Mesendoderm (in vitro differentiated cells): Measurements from ENCODE around the gene KDM3B.

Experiments
- DNase-seq: peaks from one replicate; pipeline ENCODE4 v3.0.0; 2013
- H2AK5ac ChIP-seq: 2 replicates; pipeline ENCODE4 v1.6.1; 2013; ENCODE audit warnings: low read length, inconsistent platforms
- H2BK120ac ChIP-seq: 2 replicates; pipeline ENCODE4 v1.6.1; 2013; ENCODE audit warnings: low read depth, mild to moderate bottlenecking, low read length, moderate library complexity, mixed read lengths
- H2BK15ac ChIP-seq: replicated peaks from 2 replicates; pipeline ENCODE4 v1.6.1; 2013; ENCODE audit warnings: low read depth, mild to moderate bottlenecking, moderate library complexity
- H2BK5ac ChIP-seq: 2 replicates; pipeline ENCODE4 v1.6.1; 2013; ENCODE audit warnings: low read length, inconsistent platforms
- H3K18ac ChIP-seq: 2 replicates; pipeline ENCODE4 v1.6.1; 2013; ENCODE audit warnings: mild to moderate bottlenecking, low read length, mixed read lengths
- H3K23ac ChIP-seq: one replicate; pipeline ENCODE4 v1.6.1; 2013; ENCODE audit warnings: low read length
- H3K27ac ChIP-seq: 2 replicates; pipeline ENCODE4 v1.5.1; 2013; ENCODE audit warnings: low read depth, mild to moderate bottlenecking, inconsistent platforms, low read length, moderate library complexity
- H3K27me3 ChIP-seq: 2 replicates; pipeline ENCODE4 v1.6.1; 2013; ENCODE audit warnings: low read length, control low read depth, mild to moderate bottlenecking, inconsistent platforms; ENCODE audit not compliant: insufficient read depth, poor library complexity
- H3K36me3 ChIP-seq: 2 replicates; pipeline ENCODE4 v1.6.1; 2013; ENCODE audit warnings: low read length, inconsistent platforms; ENCODE audit not compliant: control insufficient read depth, insufficient read depth
- H3K4ac ChIP-seq: one replicate; pipeline ENCODE4 v1.6.1; 2013; ENCODE audit warnings: low read depth, mild to moderate bottlenecking, low read length, moderate library complexity
- H3K4me1 ChIP-seq: 2 replicates; pipeline ENCODE4 v1.6.1; 2013; ENCODE audit warnings: low read depth, low read length, inconsistent platforms; ENCODE audit not compliant: control insufficient read depth
- H3K4me2 ChIP-seq: 2 replicates; pipeline ENCODE4 v1.6.1; 2013; ENCODE audit warnings: low read length
- H3K4me3 ChIP-seq: 2 replicates; pipeline ENCODE4 v1.5.1; 2013; ENCODE audit warnings: mild to moderate bottlenecking, low read length
- H3K56ac ChIP-seq: one replicate; pipeline ENCODE4 v1.6.1; 2013; ENCODE audit warnings: low read length
- H3K79me1 ChIP-seq: 2 replicates; pipeline ENCODE4 v1.6.1; 2013; ENCODE audit warnings: low read length, inconsistent platforms
- H3K79me2 ChIP-seq: 2 replicates; pipeline ENCODE4 v1.6.1; 2013; ENCODE audit warnings: mild to moderate bottlenecking, low read length; ENCODE audit not compliant: control insufficient read depth, insufficient read depth
- H3K9ac ChIP-seq: 2 replicates; pipeline ENCODE4 v1.6.1; 2013; ENCODE audit warnings: low read length, inconsistent platforms
- H4K5ac ChIP-seq: one replicate; pipeline ENCODE4 v1.6.1; 2013; ENCODE audit warnings: low read length
- H4K8ac ChIP-seq: one replicate; pipeline ENCODE4 v1.6.1; 2013; ENCODE audit warnings: low read depth, mild to moderate bottlenecking, control low read depth, low read length, moderate library complexity
- whole genome bisulfite sequencing: extraction: QIAGEN DNeasy Blood & Tissue Kit; methylation state at CpG from one replicate; pipeline ENCODE4 v1.1.7; 2013; ENCODE audit warnings: low lambda C conversion rate, missing lambda C conversion rate; ENCODE audit not compliant: insufficient coverage; ENCODE audit errors: extremely low coverage; 5-methylcytosine and 5-hydroxymethylcytosine counted together

The KDM3B gene

GRCh38 chr5:138344887-138345622, 7.4 kb upstream of the KDM3B start:
- no peak overlapping the region for H2AK5ac ChIP-seq
- H3K4me1 ChIP-seq = no peaks in the 10 kb centered on the region
- no CpG with 5 or more reads among the region's 32 CpGs for WGBS
- no peak overlapping the region for H2BK15ac ChIP-seq
- peaks cover 12% of the 10 kb centered on the region for H3K79me1 ChIP-seq
- no peak overlapping the region for H3K4me3 ChIP-seq
- no peak overlapping the region for H4K5ac ChIP-seq
- no peak overlapping the region for H3K18ac ChIP-seq
- no peak for DNase-seq
- H2BK5ac ChIP-seq = no peak overlapping the region
- peaks cover 13% of the 10 kb centered on the region for H3K36me3 ChIP-seq
- no peak overlapping the region for H4K8ac ChIP-seq
- H3K79me2 ChIP-seq = peaks cover 18% of the 10 kb centered on the region
- no peak overlapping the region for H3K4ac ChIP-seq
- H3K27ac ChIP-seq = no peak overlapping the region
- H3K23ac ChIP-seq = no peak overlapping the region
- H3K4me2 ChIP-seq = no peak overlapping the region
- no peak overlapping the region for H3K56ac ChIP-seq
- no peak overlapping the region for H3K9ac ChIP-seq
- H3K27me3 ChIP-seq = no peaks in the 10 kb centered on the region
- no peak overlapping the region for H2BK120ac ChIP-seq

DNA sequence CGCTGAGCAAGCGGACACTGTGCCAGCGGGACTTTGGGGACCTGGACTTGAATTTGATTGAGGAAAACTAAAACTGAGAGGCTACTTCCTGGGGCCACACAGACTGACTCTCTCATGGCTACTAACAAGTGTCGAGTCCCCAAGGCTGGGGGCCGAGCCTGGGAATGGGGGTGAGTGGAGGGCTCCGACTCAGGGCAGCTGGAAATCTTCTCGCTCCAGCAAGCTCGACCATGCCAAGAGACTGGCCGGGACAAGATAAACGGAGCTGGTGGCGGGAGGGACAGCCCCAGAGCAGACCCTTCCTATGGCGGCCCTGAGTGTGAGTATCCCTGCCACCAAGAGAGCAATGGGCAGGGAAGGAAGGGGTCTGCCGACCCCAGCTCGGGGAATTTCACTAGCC, 5.6 kb upstream of the KDM3B start:
- H3K79me2 ChIP-seq = no peaks in the 10 kb centered on the region
- no peak overlapping the region for H3K18ac ChIP-seq
- no peak overlapping the region for H3K4ac ChIP-seq
- no peak overlapping the region for H4K5ac ChIP-seq
- H3K79me1 ChIP-seq = peaks cover 2% of the 10 kb centered on the region
- H3K36me3 ChIP-seq = peaks cover 10% of the 10 kb centered on the region
- no peak overlapping the region for H3K9ac ChIP-seq
- no peak overlapping the region for H2BK15ac ChIP-seq
- no peak overlapping the region for H4K8ac ChIP-seq
- no peaks in the 10 kb centered on the region for H3K4me1 ChIP-seq
- no peak overlapping the region for H3K56ac ChIP-seq
- H3K27ac ChIP-seq = no peak overlapping the region
- no CpG with 5 or more reads among the region's 14 CpGs for WGBS
- no peak overlapping the region for H2AK5ac ChIP-seq
- H3K4me2 ChIP-seq = no peak overlapping the region
- H2BK5ac ChIP-seq = no peak overlapping the region
- no peak for DNase-seq
- no peak overlapping the region for H3K4me3 ChIP-seq
- no peak overlapping the region for H3K23ac ChIP-seq
- no peak overlapping the region for H2BK120ac ChIP-seq
- no peaks in the 10 kb centered on the region for H3K27me3 ChIP-seq

- Histone ChIP-seq H3K18ac (no peak overlapping the region), H3K56ac (no peak overlapping the region), H2AK5ac (no peak overlapping the region), H3K36me3 (peaks cover 10% of the 10 kb centered on the region), H3K79me2 (peaks cover 18% of the 10 kb centered on the region), H3K4me1 (peaks cover 8% of the 10 kb centered on the region), H3K27ac (no peak overlapping the region), H3K27me3 (no peaks in the 10 kb centered on the region), H3K4me3 (no peak overlapping the region), H2BK15ac (no peak overlapping the region), H2BK120ac (no peak overlapping the region), H3K4ac (no peak overlapping the region), H3K23ac (no peak overlapping the region), H3K4me2 (no peak overlapping the region), H3K9ac (no peak overlapping the region), H3K79me1 (peaks cover 6% of the 10 kb centered on the region), H4K8ac (no peak overlapping the region), H2BK5ac (no peak overlapping the region), H4K5ac (no peak overlapping the region)
- WGBS = no CpG with 5 or more reads among the region's 1 CpG
- no peak for DNase-seq
These were observed 2.5 kb upstream of the KDM3B start for GRCh38 chr5:138349852-138350562.

- no peak overlapping the region for H4K5ac ChIP-seq
- no peaks in the 10 kb centered on the region for H3K27me3 ChIP-seq
- no peak overlapping the region for H3K4me2 ChIP-seq
- H3K27ac ChIP-seq = no peak overlapping the region
- no peak overlapping the region for H2BK15ac ChIP-seq
- H3K23ac ChIP-seq = no peak overlapping the region
- peaks cover 23% of the 10 kb centered on the region for H3K79me2 ChIP-seq
- peaks cover 10% of the 10 kb centered on the region for H3K36me3 ChIP-seq
- no peak overlapping the region for H3K18ac ChIP-seq
- no peak overlapping the region for H2AK5ac ChIP-seq
- no peak overlapping the region for H4K8ac ChIP-seq
- H3K56ac ChIP-seq = no peak overlapping the region
- no peak overlapping the region for H3K4ac ChIP-seq
- DNase-seq = no peak
- no peak overlapping the region for H2BK5ac ChIP-seq
- no peak overlapping the region for H3K4me3 ChIP-seq
- no peak overlapping the region for H2BK120ac ChIP-seq
- H3K79me1 ChIP-seq = peaks cover 6% of the 10 kb centered on the region
- peaks cover 8% of the 10 kb centered on the region for H3K4me1 ChIP-seq
- no peak overlapping the region for H3K9ac ChIP-seq
These were observed 2.0 kb upstream of the KDM3B start for GRCh38 chr5:138350563-138350890.

DNA sequence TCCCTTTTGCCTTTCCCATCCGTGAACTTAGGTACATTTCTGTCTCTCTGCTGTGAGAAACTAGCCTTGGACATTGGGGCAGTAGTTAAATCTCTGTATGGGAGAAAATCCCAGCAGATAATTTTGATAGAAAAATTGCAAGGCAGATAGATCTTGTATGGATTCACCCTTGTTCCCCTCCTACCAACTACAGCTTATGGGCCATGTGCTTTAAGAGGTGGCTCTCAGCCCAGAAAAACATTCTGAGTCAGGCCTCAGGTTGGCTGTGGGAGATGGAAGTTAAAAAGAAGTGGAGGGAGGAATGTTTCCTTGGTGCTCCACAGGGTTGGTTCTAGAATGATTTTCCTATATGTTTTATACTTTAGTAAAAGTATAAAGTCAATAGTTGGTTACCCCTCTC, 1.4 kb upstream of the KDM3B start:
- no peak overlapping the region for H3K4me3 ChIP-seq
- no CpG with 5 or more reads among the region's 1 CpG for WGBS
- H3K79me1 ChIP-seq = peaks cover 6% of the 10 kb centered on the region
- no peak overlapping the region for H3K23ac ChIP-seq
- H3K79me2 ChIP-seq = peaks cover 26% of the 10 kb centered on the region
- H3K18ac ChIP-seq = no peak overlapping the region
- H4K5ac ChIP-seq = no peak overlapping the region
- H2AK5ac ChIP-seq = no peak overlapping the region
- no peak overlapping the region for H3K4ac ChIP-seq
- peaks cover 8% of the 10 kb centered on the region for H3K4me1 ChIP-seq
- H3K36me3 ChIP-seq = peaks cover 10% of the 10 kb centered on the region
- no peak overlapping the region for H2BK15ac ChIP-seq
- no peak overlapping the region for H3K4me2 ChIP-seq
- H3K27ac ChIP-seq = no peak overlapping the region
- no peak overlapping the region for H2BK5ac ChIP-seq
- no peaks in the 10 kb centered on the region for H3K27me3 ChIP-seq
- H3K56ac ChIP-seq = no peak overlapping the region
- H2BK120ac ChIP-seq = no peak overlapping the region
- H4K8ac ChIP-seq = no peak overlapping the region
- no peak for DNase-seq
- H3K9ac ChIP-seq = no peak overlapping the region

DNA sequence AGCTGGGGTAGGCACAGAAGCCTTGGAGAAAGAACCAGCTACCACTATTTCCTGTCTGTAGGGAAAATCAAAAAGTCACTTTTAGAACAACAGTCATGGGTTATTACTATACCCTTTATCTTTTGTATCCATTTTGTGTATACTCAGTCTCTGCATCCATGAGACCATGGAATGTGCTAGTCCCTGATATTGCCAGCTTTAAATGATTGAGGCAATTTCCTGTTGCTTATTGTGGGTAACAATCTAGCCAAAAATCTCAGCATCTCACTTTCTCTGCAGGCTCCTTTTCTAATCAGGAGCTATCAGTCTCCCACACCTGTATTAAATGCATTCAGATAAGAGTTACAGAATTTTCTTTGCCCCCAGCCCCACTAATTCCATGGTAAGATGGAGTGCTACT, 968 bp upstream of the KDM3B start:
- Histone ChIP-seq H2AK5ac (no peak overlapping the region), H3K27me3 (no peaks in the 10 kb centered on the region), H3K79me2 (peaks cover 30% of the 10 kb centered on the region), H3K56ac (no peak overlapping the region), H2BK5ac (no peak overlapping the region), H3K4me2 (no peak overlapping the region), H3K79me1 (peaks cover 6% of the 10 kb centered on the region), H4K8ac (no peak overlapping the region), H2BK15ac (no peak overlapping the region), H3K9ac (no peak overlapping the region), H2BK120ac (no peak overlapping the region), H3K4ac (no peak overlapping the region), H3K18ac (no peak overlapping the region), H4K5ac (no peak overlapping the region), H3K4me1 (peaks cover 8% of the 10 kb centered on the region), H3K23ac (no peak overlapping the region), H3K36me3 (peaks cover 10% of the 10 kb centered on the region), H3K4me3 (no peak overlapping the region), H3K27ac (no peak overlapping the region)
- no peak for DNase-seq
